Upper lobe of left lung (tissue), 6 donors: ENCODE data around the gene ENOX1. TPM values are rescaled to one million over a fixed set of nuclear protein-coding genes. Genes with fewer than 3 reads are reported as not detected.

Source experiments
- ATAC-seq, 2 donors: fragments of 200-7000 bp; cut with Tn5 transposase; one replicate each; pipeline ENCODE4 v1.9.1; 2022; ENCODE audit warnings: mild to moderate bottlenecking in 2 of 2, moderate library complexity in 2 of 2; ENCODE audit not compliant: low FRiP score in 2 of 2
- DNase-seq, 2 donors: peaks; one replicate each; pipeline ENCODE4 v3.0.0-alpha.2; 2019 to 2020
- H3K27ac ChIP-seq, 4 donors: fragments of 200-600 bp; sonication (generic); one replicate each; pipeline ENCODE4 v1.5.1; 2016 to 2019
- H3K27me3 ChIP-seq, 4 donors: fragments of 200-600 bp; sonication (generic); one replicate each; pipeline ENCODE4 v1.5.1; 2017 to 2019
- H3K36me3 ChIP-seq, 4 donors: fragments of 200-600 bp; sonication (generic); one replicate each; pipeline ENCODE4 v1.5.1; 2016 to 2019
- H3K4me1 ChIP-seq, 4 donors: fragments of 200-600 bp; sonication (generic); one replicate each; pipeline ENCODE4 v1.5.1; 2018 to 2019
- H3K4me3 ChIP-seq, 4 donors: fragments of 200-600 bp; sonication (generic); one replicate each; pipeline ENCODE4 v1.5.1; 2017 to 2019; ENCODE audit warnings: mild to moderate bottlenecking in 2 of 4, moderate library complexity in 1 of 4
- H3K9me3 ChIP-seq, 4 donors: fragments of 200-600 bp; sonication (generic); one replicate each; pipeline ENCODE4 v1.5.1; 2018 to 2019
- CTCF ChIP-seq, 6 experiments: fragments of 450-650 bp in 4 of 6; fragments of 200-600 bp in 2 of 6; sonication (generic) in 2 of 6; IDR thresholded peaks; one replicate each; pipeline ENCODE4 v1.5.1; 2016 to 2019; ENCODE audit warnings: antibody characterized with exemption in 6 of 6
- EP300 ChIP-seq, 4 donors: sonication (generic); formaldehyde crosslinking; IDR thresholded peaks; one replicate each; pipeline ENCODE4 v1.5.1; 2017; ENCODE audit warnings: antibody characterized with exemption in 4 of 4, control low read depth in 2 of 4
- POLR2A ChIP-seq, 4 donors: fragments of 450-650 bp; IDR thresholded peaks; one replicate each; pipeline ENCODE4 v1.5.1; 2016 to 2017; ENCODE audit warnings: antibody characterized with exemption in 4 of 4, mild to moderate bottlenecking in 2 of 4
- POLR2AphosphoS5 ChIP-seq, 2 donors: sonication (generic); formaldehyde crosslinking; IDR thresholded peaks; one replicate each; pipeline ENCODE4 v1.5.1; 2017; ENCODE audit warnings: antibody characterized with exemption in 2 of 2
- WGBS, 2 donors: methylation state at CpG; one replicate each; pipeline ENCODE4 v1.1.5; 2017 to 2018; 5-methylcytosine and 5-hydroxymethylcytosine counted together
- total RNA-seq, 6 donors: library from RNA; depleted of rRNA in 4 of 6; stranded (reverse); fragments of >200 nt in 4 of 6; gene quantifications; one replicate each; pipeline versions ENCODE4 v1.1.0 to v1.2.1, GENCODE V29; 2016 to 2021
- donor health status: DM: no; HTN: no; CAD: no; lungs with moderate emphysema.
- donor health status: DM: no; HTN: yes; CAD: no; lungs with severe emphysema.

Gene ENOX1
- total RNA-seq, 6 donors from 2014 or later = 0.20 to 1.0 (median 0.46) TPM; not detected in 2

- WGBS, 2 donors = 81 to 91% methylated on average over 8 of the region's 8 CpGs
- no peaks in the 10 kb centered on the region for H3K27me3 ChIP-seq
- H3K27ac ChIP-seq = no peak overlapping the region
- no peak for ATAC-seq
- H3K4me3 ChIP-seq = no peak overlapping the region
- no peaks in the 10 kb centered on the region for H3K4me1 ChIP-seq
- no peaks in the 10 kb centered on the region for H3K9me3 ChIP-seq
- DNase-seq = no peak
- no peaks in the 10 kb centered on the region for H3K36me3 ChIP-seq
- TF ChIP-seq POLR2A (IDR thresholded peaks at IDR 0.05) = no peak
- no peak for TF ChIP-seq EP300 (IDR thresholded peaks at IDR 0.05)
- TF ChIP-seq POLR2AphosphoS5 (IDR thresholded peaks at IDR 0.05) = no peak
These were observed 344.8 kb downstream of the ENOX1 start for GRCh38 chr13:43441899-43442499.

GRCh38 chr13:43441464-43441863, 345.3 kb downstream of the ENOX1 start:
- Histone ChIP-seq H3K27me3 (no peaks in the 10 kb centered on the region), H3K4me3 (no peak overlapping the region), H3K36me3 (no peaks in the 10 kb centered on the region), H3K27ac (no peak overlapping the region), H3K4me1 (no peaks in the 10 kb centered on the region), H3K9me3 (no peaks in the 10 kb centered on the region)
- no peak for TF ChIP-seq POLR2A (IDR thresholded peaks at IDR 0.05)
- no peak for TF ChIP-seq CTCF (IDR thresholded peaks at IDR 0.05)
- TF ChIP-seq EP300 (IDR thresholded peaks at IDR 0.05) = no peak
- TF ChIP-seq POLR2AphosphoS5 (IDR thresholded peaks at IDR 0.05) = no peak
- no peak for DNase-seq
- 79 to 87% methylated on average over 6 of the region's 6 CpGs for WGBS, 2 donors
- ATAC-seq = no peak

GRCh38 chr13:43434191-43434590, 352.6 kb downstream of the ENOX1 start:
- TF ChIP-seq EP300 (IDR thresholded peaks at IDR 0.05) (no peak), CTCF (IDR thresholded peaks at IDR 0.05) (no peak)
- 86 to 90% methylated on average over 3 of the region's 3 CpGs for WGBS, 2 donors
- ATAC-seq = peak in 1 of 2 donors; percentile 44
- H3K4me3 ChIP-seq = no peak overlapping the region
- H3K27me3 ChIP-seq = no peaks in the 10 kb centered on the region
- H3K9me3 ChIP-seq = no peaks in the 10 kb centered on the region
- no peak overlapping the region for H3K27ac ChIP-seq
- no peaks in the 10 kb centered on the region for H3K36me3 ChIP-seq
- H3K4me1 ChIP-seq = no peaks in the 10 kb centered on the region
- no peak for DNase-seq

- TF ChIP-seq EP300 (IDR thresholded peaks at IDR 0.05) (no peak), POLR2AphosphoS5 (IDR thresholded peaks at IDR 0.05) (no peak), POLR2A (IDR thresholded peaks at IDR 0.05) (no peak), CTCF (IDR thresholded peaks at IDR 0.05) (no peak)
- WGBS, 2 donors = 76 to 96% methylated on average over 1 of the region's 1 CpG
- peak in 1 of 2 donors; percentile 10 for ATAC-seq
These were observed 353.1 kb downstream of the ENOX1 start for GRCh38 chr13:43433691-43434141.

GRCh38 chr13:43432958-43433357, 353.8 kb downstream of the ENOX1 start:
- H3K27ac ChIP-seq = no peak overlapping the region
- no peak for DNase-seq
- 79 to 86% methylated on average over 5 of the region's 5 CpGs for WGBS, 2 donors
- no peaks in the 10 kb centered on the region for H3K36me3 ChIP-seq
- H3K9me3 ChIP-seq = no peaks in the 10 kb centered on the region
- TF ChIP-seq POLR2AphosphoS5 (IDR thresholded peaks at IDR 0.05) (no peak), CTCF (IDR thresholded peaks at IDR 0.05) (no peak), EP300 (IDR thresholded peaks at IDR 0.05) (no peak), POLR2A (IDR thresholded peaks at IDR 0.05) (no peak)
- ATAC-seq = no peak
- H3K4me1 ChIP-seq = no peaks in the 10 kb centered on the region
- H3K27me3 ChIP-seq = no peaks in the 10 kb centered on the region
- H3K4me3 ChIP-seq = no peak overlapping the region

More at GRCh38 chr13:43433691-43434141, 353.1 kb downstream of the ENOX1 start:
- no peaks in the 10 kb centered on the region for H3K27me3 ChIP-seq
- DNase-seq = no peak
- no peaks in the 10 kb centered on the region for H3K9me3 ChIP-seq
- H3K4me1 ChIP-seq = no peaks in the 10 kb centered on the region
- no peak overlapping the region for H3K4me3 ChIP-seq
- H3K27ac ChIP-seq = no peak overlapping the region
- H3K36me3 ChIP-seq = no peaks in the 10 kb centered on the region
